ENCODE measurements around the gene MDFI. TPM values are rescaled to one million over a fixed set of nuclear protein-coding genes. Genes with fewer than 3 reads are reported as not detected.
A peak's percentile ranks its signal among the peaks of the same experiment; 100 is the strongest.

MDFI gene
- total RNA-seq, 1 donor from 2014 or later: 94.5 TPM

DNA sequence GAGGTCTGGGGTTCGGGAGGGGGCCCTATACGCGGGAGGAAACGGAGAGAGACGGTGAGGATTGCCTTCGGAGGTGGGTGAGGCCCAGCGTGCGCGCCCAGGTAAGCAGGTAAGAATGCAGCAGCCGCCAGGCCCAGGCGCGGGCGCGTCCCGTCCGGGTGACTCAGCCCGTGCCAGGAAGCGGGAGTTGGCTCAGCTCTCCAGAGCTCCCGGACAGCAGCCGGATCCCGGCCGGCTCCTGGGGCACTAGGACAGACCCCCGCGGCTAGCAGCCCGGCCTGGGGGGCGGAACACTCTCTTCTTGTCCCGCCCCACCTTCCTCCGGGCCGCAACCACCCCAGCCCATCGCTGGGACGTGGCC lies 1.5 kb upstream of the MDFI start:
- H3K27ac Mint-ChIP-seq: peak overlapping the region; percentile 94
- TF ChIP-seq, protein P1, sequence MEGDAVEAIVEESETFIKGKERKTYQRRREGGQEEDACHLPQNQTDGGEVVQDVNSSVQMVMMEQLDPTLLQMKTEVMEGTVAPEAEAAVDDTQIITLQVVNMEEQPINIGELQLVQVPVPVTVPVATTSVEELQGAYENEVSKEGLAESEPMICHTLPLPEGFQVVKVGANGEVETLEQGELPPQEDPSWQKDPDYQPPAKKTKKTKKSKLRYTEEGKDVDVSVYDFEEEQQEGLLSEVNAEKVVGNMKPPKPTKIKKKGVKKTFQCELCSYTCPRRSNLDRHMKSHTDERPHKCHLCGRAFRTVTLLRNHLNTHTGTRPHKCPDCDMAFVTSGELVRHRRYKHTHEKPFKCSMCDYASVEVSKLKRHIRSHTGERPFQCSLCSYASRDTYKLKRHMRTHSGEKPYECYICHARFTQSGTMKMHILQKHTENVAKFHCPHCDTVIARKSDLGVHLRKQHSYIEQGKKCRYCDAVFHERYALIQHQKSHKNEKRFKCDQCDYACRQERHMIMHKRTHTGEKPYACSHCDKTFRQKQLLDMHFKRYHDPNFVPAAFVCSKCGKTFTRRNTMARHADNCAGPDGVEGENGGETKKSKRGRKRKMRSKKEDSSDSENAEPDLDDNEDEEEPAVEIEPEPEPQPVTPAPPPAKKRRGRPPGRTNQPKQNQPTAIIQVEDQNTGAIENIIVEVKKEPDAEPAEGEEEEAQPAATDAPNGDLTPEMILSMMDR (conservative IDR thresholded peaks at IDR 0.05): no peak
- no peaks in the 10 kb centered on the region for H3K9me3 Mint-ChIP-seq
- H3K4me3 Mint-ChIP-seq: peak overlapping the region; percentile 81
- peaks cover 5% of the 10 kb centered on the region for H3K36me3 Mint-ChIP-seq
- no peak for DNase-seq (ENCODE audit: extremely low spot score, unreplicated experiment)
- peaks cover 56% of the 10 kb centered on the region for H3K27me3 Mint-ChIP-seq
- H3K4me1 Mint-ChIP-seq (ENCODE audit: unreplicated experiment): peaks cover 53% of the 10 kb centered on the region

DNA sequence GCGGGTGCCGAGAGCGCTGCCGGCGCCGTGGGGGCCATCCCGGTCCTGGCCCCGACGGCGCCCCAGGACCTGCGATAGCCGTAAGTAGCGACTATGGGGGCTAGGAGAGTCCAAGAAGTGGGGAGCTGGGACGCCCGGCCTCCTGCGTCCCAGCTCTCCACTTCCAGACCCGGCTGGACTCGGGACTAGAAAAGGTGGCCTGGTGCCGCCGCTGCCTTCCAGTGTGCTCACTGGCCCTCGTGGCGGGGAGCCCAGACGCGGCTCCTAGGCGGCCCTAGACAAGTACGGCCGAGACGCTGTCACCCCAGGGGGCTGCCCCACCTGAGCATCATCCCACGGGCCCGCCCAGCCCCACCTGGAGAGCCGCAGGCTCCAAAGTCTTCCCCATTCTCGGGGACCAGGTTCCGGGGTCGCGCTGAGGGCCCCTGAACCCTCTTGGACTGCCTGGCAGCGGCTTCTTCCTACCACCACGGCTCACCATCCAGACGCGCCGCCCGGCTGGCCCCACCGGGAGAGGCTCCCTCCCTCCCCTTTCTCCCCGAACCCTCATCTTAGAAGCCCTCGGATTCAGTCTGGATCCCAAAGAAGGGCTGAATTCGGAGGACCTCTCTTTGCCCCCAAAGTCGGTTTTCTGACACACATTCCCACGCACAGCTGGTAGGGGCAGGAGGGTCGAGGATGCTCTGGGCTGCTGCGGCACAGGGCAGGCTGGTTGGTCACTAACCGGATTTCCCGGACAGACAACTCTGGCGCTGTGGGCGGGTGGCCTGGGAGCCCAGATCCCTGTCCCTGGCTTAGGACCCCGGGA lies 870 bp upstream of the MDFI start:
- H3K27ac Mint-ChIP-seq: peak overlapping the region; percentile 84

DNA sequence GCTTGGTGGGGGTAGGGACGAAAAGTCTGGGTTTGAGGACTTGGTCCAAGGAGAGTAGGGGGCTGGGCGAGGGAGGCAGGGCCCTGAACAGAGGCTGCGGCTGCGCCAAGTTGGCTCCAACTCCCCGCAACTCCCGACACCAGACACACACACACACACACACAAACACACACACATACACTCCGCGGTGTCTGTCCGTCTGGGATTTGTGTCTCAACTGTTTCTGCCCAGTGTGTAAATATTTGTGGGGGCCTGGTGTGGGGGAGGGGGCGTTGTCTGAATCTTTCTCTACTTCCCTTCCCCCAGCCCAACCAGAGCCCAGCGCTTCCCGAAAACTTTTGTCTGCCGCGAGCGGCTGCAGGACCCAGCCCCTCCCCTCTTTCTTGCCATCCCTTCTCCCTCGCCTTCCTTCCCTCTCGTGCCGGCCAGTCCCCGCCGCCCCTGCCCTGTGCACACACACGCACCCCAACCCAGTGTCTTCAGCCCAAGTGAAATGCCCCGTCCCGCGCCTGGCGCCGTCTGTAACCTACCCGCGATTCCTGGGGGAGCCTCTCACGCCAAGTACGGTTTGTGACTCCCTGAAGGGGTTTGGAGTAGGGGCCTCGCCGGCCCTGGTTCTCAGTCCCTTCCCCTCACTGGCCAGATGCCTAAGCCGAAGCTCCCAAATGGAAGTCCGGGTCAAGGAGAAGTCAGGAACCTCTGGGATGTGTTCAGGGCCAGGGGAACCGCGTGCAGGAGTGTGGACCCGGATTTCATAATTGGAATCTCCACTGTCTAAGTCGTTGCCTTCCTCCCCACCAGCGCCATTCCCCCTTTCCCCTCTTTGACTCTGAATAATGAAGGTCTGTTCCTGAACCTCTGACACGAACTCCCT lies 904 bp downstream of the MDFI start:
- TF ChIP-seq, protein P1 (conservative IDR thresholded peaks at IDR 0.05): no peak
- H3K27ac Mint-ChIP-seq: peak overlapping the region; percentile 91
- H3K4me3 Mint-ChIP-seq: peak overlapping the region; percentile 92
- no peaks in the 10 kb centered on the region for H3K9me3 Mint-ChIP-seq
- peaks cover 45% of the 10 kb centered on the region for H3K27me3 Mint-ChIP-seq
- H3K4me1 Mint-ChIP-seq (ENCODE audit: unreplicated experiment): peaks cover 56% of the 10 kb centered on the region
- DNase-seq (ENCODE audit: extremely low spot score, unreplicated experiment): no peak
- H3K36me3 Mint-ChIP-seq: peaks cover 10% of the 10 kb centered on the region

More for the DNA sequence above, 870 bp upstream of the MDFI start:
- Mint-ChIP-seq H3K9me3 (no peaks in the 10 kb centered on the region), H3K36me3 (peaks cover 6% of the 10 kb centered on the region), H3K27me3 (peaks cover 56% of the 10 kb centered on the region), H3K4me3 (peak overlapping the region; percentile 92), H3K4me1 (ENCODE audit: unreplicated experiment) (peaks cover 55% of the 10 kb centered on the region)
- no peak for DNase-seq (ENCODE audit: extremely low spot score, unreplicated experiment)
- TF ChIP-seq, protein P1 (conservative IDR thresholded peaks at IDR 0.05): no peak

DNA sequence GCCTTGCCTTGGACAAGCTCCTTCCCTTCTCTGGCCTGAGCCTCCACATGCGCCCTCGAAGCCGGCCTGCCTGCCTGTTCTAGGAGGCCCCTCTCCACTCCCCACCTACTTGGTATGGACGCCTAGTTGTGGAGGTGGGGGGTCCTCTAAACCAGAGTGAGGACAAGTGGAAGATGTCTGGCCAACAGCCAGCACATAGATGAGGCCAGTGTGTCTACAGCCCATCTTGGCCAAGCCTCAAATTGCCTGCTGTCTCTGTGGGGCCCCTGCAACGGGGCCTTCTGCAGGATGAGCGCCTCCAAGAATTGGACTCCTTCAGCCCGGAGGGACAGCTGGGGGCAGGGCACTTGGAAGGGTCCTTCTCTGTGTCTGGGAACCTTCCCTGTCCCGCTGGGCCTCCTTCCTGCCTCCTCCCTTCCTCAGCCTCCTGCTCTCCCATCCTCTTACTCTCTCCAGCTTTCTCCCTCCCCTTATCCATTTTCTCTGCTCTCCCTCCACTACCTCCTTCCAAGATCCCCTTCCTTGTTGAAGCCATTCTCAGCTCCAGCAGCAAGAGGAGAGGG lies 1.6 kb downstream of the MDFI start:
- TF ChIP-seq, protein P1 (conservative IDR thresholded peaks at IDR 0.05): no peak
- Mint-ChIP-seq H3K4me1 (ENCODE audit: unreplicated experiment) (peaks cover 54% of the 10 kb centered on the region), H3K9me3 (no peaks in the 10 kb centered on the region), H3K36me3 (peaks cover 10% of the 10 kb centered on the region), H3K27ac (peak overlapping the region; percentile 91), H3K4me3 (peak overlapping the region; percentile 92), H3K27me3 (peaks cover 40% of the 10 kb centered on the region)
- no peak for DNase-seq (ENCODE audit: extremely low spot score, unreplicated experiment)

DNA sequence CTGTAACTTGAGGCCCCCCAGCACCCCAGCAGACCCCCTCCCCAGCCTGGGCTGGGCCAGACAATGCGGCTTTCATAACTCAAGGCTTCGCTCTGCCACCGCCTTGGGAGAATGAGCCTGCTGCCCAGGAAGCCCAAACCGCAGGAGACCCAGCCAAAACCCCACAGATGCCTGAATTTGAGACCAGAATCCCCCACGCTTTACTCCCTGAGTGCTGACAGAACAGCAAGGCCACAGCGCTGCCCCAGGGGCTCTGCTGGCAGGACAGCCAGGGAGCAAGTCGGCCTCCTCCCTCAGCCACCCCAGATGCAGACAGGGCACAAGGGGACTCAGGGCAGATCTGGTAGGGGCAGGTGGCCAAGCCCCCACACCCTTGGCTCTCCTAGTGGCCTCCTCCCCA lies 2.2 kb downstream of the MDFI start:
- Mint-ChIP-seq H3K36me3 (peaks cover 12% of the 10 kb centered on the region), H3K9me3 (no peaks in the 10 kb centered on the region), H3K27me3 (peaks cover 35% of the 10 kb centered on the region), H3K4me3 (peak overlapping the region; percentile 92), H3K4me1 (ENCODE audit: unreplicated experiment) (peaks cover 53% of the 10 kb centered on the region), H3K27ac (peak overlapping the region; percentile 91)
- TF ChIP-seq, protein P1 (conservative IDR thresholded peaks at IDR 0.05): no peak
- DNase-seq (ENCODE audit: extremely low spot score, unreplicated experiment): no peak
